Measurements from ENCODE around the gene HAUS1. TPM values are rescaled to one million over a fixed set of nuclear protein-coding genes. Genes with fewer than 3 reads are reported as not detected.

The HAUS1 gene
- total and polyA plus RNA-seq, 2 donors (not counting 3 experiments of a cell fraction or from before 2014, with no cell fraction given) = 29.4 to 57.1 TPM

DNA sequence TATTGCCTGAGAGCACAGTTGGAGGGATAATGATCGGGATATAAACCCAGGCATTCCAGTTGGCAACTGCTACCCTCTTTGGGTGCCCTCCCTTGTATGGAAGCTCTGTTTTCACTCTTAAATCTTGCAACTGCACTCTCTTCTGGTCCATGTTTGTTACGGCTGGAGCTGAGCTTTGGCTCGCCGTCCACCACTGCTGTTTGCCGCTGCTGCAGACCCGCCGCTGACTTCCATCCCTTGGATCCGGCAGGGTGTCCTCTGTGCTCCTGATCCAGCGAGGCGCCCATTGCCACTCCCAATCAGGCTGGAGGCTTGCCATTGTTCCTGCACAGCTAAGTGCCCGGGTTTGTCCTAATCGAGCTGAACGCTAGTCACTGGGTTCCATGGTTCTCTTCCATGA lies 60.7 kb downstream of the HAUS1 start:
- Histone ChIP-seq H3K4me3 (replicated peaks in 1 of 3; ENCODE audit: insufficient read depth in 1 of 3, low read depth in 1 of 3, low read length in 3 of 3) (no peak overlapping the region), H3K36me3 (ENCODE audit: control insufficient read depth in 2 of 2, extremely low read depth in 1 of 2, insufficient read depth in 2 of 2, low read length in 2 of 2) (no peaks in the 10 kb centered on the region), H3K27me3 (ENCODE audit: control insufficient read depth in 2 of 2, insufficient read depth in 2 of 2, low read length in 2 of 2) (no peaks in the 10 kb centered on the region), H3K79me2 (ENCODE audit: control insufficient read depth, insufficient read depth, low read length) (no peaks in the 10 kb centered on the region), H4K20me1 (replicated peaks; ENCODE audit: control insufficient read depth, extremely low read depth, insufficient read depth, low read length) (no peaks in the 10 kb centered on the region), H3K9me1 (replicated peaks; ENCODE audit: control insufficient read depth, extremely low read depth, insufficient read depth, low read length) (no peaks in the 10 kb centered on the region), H3K4me1 (ENCODE audit: control insufficient read depth, extremely low read depth, insufficient read depth, low read length) (peaks cover 4% of the 10 kb centered on the region), H3K9ac (replicated peaks; ENCODE audit: extremely low read depth, insufficient read depth, low read length) (no peak overlapping the region), H3K27ac (ENCODE audit: insufficient read depth, low read depth, low read length) (no peak overlapping the region), H3K4me2 (ENCODE audit: insufficient read depth, low read length) (no peak overlapping the region), H2AFZ (ENCODE audit: low read depth, low read length) (no peak overlapping the region), H3K9me3 (replicated peaks; ENCODE audit: control insufficient read depth, insufficient read depth, low read length) (no peaks in the 10 kb centered on the region)
- intact Hi-C loops (cut with micrococcal nuclease) (no loop called here), dilution Hi-C loops (cut with MboI; ENCODE audit: extremely low pct_ligation_motif_present, low sequenced_read_pairs) (no loop called here)
- DNase-seq (ENCODE audit: low read depth, low spot score) = no peak
- ChIA-PET CTCF (interaction anchor here (1.7 to 2.4 kb wide), 4 partner anchors 8 to 493 kb away, joined by 4 to 14 read pairs (median 6); a partner anchor contains a TSS), POLR2A (no interaction called here)
- no peak for TF ChIP-seq MYC (IDR thresholded peaks at IDR 0.05; ENCODE audit: low read depth, low read length)
- no peak for TF ChIP-seq GATA2 (IDR thresholded peaks at IDR 0.05; ENCODE audit: insufficient read depth, insufficient read length, low read depth, low read length)
- no peak for TF ChIP-seq POLR2AphosphoS5 (IDR thresholded peaks at IDR 0.05; ENCODE audit: insufficient read depth, low read depth, low read length)
- no peak for TF ChIP-seq JUN (IDR thresholded peaks at IDR 0.05; ENCODE audit: borderline replicate concordance, insufficient read depth, insufficient read length, low read depth)
- no peak for TF ChIP-seq FOS (IDR thresholded peaks at IDR 0.05; ENCODE audit: borderline replicate concordance, insufficient read depth, low read length)
- TF ChIP-seq MAX (IDR thresholded peaks at IDR 0.05; ENCODE audit: insufficient read depth, insufficient read length) = no peak
- no peak for TF ChIP-seq EZH2 (IDR thresholded peaks at IDR 0.05; ENCODE audit: borderline replicate concordance, low read depth, low read length, severe bottlenecking)
- TF ChIP-seq, protein P1, sequence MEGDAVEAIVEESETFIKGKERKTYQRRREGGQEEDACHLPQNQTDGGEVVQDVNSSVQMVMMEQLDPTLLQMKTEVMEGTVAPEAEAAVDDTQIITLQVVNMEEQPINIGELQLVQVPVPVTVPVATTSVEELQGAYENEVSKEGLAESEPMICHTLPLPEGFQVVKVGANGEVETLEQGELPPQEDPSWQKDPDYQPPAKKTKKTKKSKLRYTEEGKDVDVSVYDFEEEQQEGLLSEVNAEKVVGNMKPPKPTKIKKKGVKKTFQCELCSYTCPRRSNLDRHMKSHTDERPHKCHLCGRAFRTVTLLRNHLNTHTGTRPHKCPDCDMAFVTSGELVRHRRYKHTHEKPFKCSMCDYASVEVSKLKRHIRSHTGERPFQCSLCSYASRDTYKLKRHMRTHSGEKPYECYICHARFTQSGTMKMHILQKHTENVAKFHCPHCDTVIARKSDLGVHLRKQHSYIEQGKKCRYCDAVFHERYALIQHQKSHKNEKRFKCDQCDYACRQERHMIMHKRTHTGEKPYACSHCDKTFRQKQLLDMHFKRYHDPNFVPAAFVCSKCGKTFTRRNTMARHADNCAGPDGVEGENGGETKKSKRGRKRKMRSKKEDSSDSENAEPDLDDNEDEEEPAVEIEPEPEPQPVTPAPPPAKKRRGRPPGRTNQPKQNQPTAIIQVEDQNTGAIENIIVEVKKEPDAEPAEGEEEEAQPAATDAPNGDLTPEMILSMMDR (IDR thresholded peaks at IDR 0.05; ENCODE audit: extremely low read depth in 1 of 2, insufficient read depth in 1 of 2, low read depth in 1 of 2, low read length in 2 of 2) = no peak
- no peak for TF ChIP-seq POLR2A (IDR thresholded peaks at IDR 0.05; ENCODE audit: low read depth, low read length)
- no TSS peak for BruUV-seq (replicated peaks)
- no peak for FAIRE-seq

Data from endothelial cell of umbilical vein (primary cell).